GM12878 (cell line): ENCODE results near the gene YJU2.
"Not testable (repeated sequence)": the region's sequence is repeated elsewhere in the genome, so short reads cannot be mapped to it uniquely, and the experiment has no call there.

ENCODE experiments used
- BCL3 ChIP-seq: IDR thresholded peaks from 2 replicates; pipeline ENCODE4 v1.6.1; 2011; ENCODE audit warnings: borderline replicate concordance, low read depth, mild to moderate bottlenecking, moderate library complexity, low read length; ENCODE audit not compliant: insufficient read depth, poor library complexity, severe bottlenecking
- CBX5 ChIP-seq: sonication (generic); IDR thresholded peaks from 2 replicates; pipeline ENCODE4 v1.6.1; 2016; ENCODE audit warnings: low read depth, moderate library complexity, mild to moderate bottlenecking, inconsistent platforms
- CTCF ChIP-seq, 3 experiments: IDR thresholded peaks in 2 of 3; conservative IDR thresholded peaks in 1 of 3; 2 replicates each; pipeline ENCODE4 v1.5.1; 2011; ENCODE audit warnings: low read depth in 3 of 3, low read length in 3 of 3, mild to moderate bottlenecking in 3 of 3, control low read depth in 2 of 3, moderate library complexity in 2 of 3, inconsistent platforms in 1 of 3, mixed read lengths in 1 of 3; ENCODE audit not compliant: control insufficient read depth in 2 of 3, insufficient read depth in 1 of 3; ENCODE audit errors: extremely low read depth in 1 of 3
- EZH2 ChIP-seq: IDR thresholded peaks from 2 replicates; pipeline ENCODE4 v1.6.1; 2012; ENCODE audit warnings: low read depth, mild to moderate bottlenecking, control low read depth, inconsistent platforms, low read length, borderline replicate concordance; ENCODE audit not compliant: control insufficient read depth

GRCh38 chr19:4232139-4232538 lies 14.7 kb upstream of the YJU2 start:
- TF ChIP-seq CTCF (IDR thresholded peaks at IDR 0.05 in 2 of 3, conservative IDR thresholded peaks at IDR 0.05 in 1 of 3; ENCODE audit: control insufficient read depth in 2 of 3, extremely low read depth in 1 of 3, insufficient read depth in 1 of 3, low read depth in 3 of 3, low read length in 3 of 3); CBX5; EZH2; BCL3: not testable (repeated sequence)
